Retinal pigment epithelial cell (primary cell): Measurements from ENCODE around the gene SCARF1.

Source experiments
- DNase-seq: peaks from one replicate; pipeline ENCODE4 v3.0.0-alpha.2; 2010; ENCODE audit warnings: low read depth
- H3K4me3 ChIP-seq: 2 replicates; pipeline ENCODE4 v1.5.1; 2011; ENCODE audit warnings: mild to moderate bottlenecking, low read length, control low read depth, moderate library complexity
- CTCF ChIP-seq: conservative IDR thresholded peaks from 2 replicates; pipeline ENCODE4 v1.5.1; 2011; ENCODE audit warnings: low read depth, low read length, control low read depth, inconsistent platforms

Gene SCARF1

GRCh38 chr17:1625581-1625980, 20.0 kb downstream of the SCARF1 start:
- DNase-seq, result no peak
- no peak for TF ChIP-seq CTCF
- H3K4me3 ChIP-seq, result no peak overlapping the region

- TF ChIP-seq CTCF, result no peak
- H3K4me3 ChIP-seq, result no peak overlapping the region
- DNase-seq, result no peak
Measured at GRCh38 chr17:1625053-1625452, 20.5 kb downstream of the SCARF1 start.

- H3K4me3 ChIP-seq, result no peak overlapping the region
- no peak for TF ChIP-seq CTCF
- DNase-seq, result no peak
Measured at GRCh38 chr17:1624650-1625049, 20.9 kb downstream of the SCARF1 start.

GRCh38 chr17:1623057-1623630, 22.4 kb downstream of the SCARF1 start:
- no peak overlapping the region for H3K4me3 ChIP-seq
- no peak for TF ChIP-seq CTCF
- no peak for DNase-seq

- no peak for TF ChIP-seq CTCF
- no peak overlapping the region for H3K4me3 ChIP-seq
- no peak for DNase-seq
Measured at GRCh38 chr17:1621273-1621954, 24.1 kb downstream of the SCARF1 start.

- H3K4me3 ChIP-seq, result no peak overlapping the region
- no peak for DNase-seq
- TF ChIP-seq CTCF, result no peak
Measured at GRCh38 chr17:1620486-1620885, 25.0 kb downstream of the SCARF1 start.

- TF ChIP-seq CTCF, result no peak
- DNase-seq, result peak; percentile 31
Measured at GRCh38 chr17:1617620-1618174, 27.8 kb downstream of the SCARF1 start.

More at GRCh38 chr17:1617620-1618174, 27.8 kb downstream of the SCARF1 start:
- no peak overlapping the region for H3K4me3 ChIP-seq
